Anterior cingulate cortex (tissue), 58 donors: ENCODE results near the gene AAMDC.
A peak's percentile ranks its signal among the peaks of the same experiment; 100 is the strongest.
"Not testable (repeated sequence)": the region's sequence is repeated elsewhere in the genome, so short reads cannot be mapped to it uniquely, and the experiment has no call there.

ENCODE experiments used
- DNase-seq, 58 donors: peaks; one replicate each; lab custom pipeline; 2025; lab: John Stamatoyannopoulos, UW

Gene AAMDC

DNA sequence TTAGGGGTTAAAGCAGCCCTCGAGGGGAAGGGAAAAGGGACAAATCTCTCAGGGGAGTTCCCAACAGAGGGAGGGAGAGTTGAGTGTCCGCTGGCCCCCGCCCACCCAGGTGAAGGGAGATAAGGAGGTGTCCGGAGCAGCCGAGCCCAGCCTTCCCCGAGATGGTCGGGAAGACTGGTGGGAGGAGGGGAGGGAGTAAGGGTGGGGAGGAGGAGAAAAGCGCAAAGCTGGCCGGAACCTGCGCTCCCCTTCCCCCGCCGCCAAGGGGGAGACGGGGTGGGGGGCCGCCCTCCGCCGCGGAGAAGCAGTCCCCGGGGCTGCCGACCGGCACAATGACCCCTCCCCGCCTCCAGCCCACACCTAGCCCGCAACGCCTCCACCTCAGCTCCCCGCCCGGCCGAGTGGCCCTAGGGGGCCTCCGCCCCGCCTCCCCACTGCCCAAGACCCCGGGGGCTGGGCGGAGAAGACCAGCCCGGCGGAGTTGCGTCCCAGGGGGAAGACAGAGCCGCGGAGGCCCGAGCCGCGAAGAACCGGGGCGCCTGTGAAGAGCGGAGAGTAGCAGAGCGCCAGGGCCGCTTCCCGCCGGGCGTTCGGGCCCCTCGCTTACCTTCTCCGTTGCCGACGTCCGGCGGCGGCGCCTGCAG lies 901 bp upstream of the AAMDC start:
- DNase-seq = peak in 46 of 58 donors; percentile 17 to 74 (median 45)

DNA sequence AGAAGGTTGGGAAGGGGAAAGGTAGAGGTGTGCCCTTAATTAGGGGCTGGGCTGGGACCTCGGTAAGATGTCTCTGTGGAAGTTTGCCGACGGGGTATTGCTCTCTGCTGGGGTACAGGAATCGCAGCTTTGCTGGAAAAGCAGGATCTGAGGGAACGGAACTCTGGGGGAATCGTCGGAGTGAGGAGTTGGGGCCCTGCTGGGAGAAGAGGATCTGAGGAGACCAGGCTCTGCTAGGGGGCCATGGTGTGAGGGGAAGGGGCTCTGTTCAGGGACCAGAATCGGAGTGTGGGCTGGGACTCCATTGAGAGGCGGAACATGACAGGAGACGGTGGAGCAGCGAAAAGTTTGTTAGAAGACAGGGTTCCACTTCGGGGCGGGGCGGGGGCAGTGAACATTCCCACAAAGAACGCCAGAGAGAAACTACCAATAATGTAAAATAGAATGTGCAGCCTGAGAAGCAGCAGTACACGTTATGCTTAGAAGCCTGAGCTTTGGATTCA lies 456 bp downstream of the AAMDC start:
- peak in 17 of 58 donors; percentile 3 to 62 (median 29) for DNase-seq

DNA sequence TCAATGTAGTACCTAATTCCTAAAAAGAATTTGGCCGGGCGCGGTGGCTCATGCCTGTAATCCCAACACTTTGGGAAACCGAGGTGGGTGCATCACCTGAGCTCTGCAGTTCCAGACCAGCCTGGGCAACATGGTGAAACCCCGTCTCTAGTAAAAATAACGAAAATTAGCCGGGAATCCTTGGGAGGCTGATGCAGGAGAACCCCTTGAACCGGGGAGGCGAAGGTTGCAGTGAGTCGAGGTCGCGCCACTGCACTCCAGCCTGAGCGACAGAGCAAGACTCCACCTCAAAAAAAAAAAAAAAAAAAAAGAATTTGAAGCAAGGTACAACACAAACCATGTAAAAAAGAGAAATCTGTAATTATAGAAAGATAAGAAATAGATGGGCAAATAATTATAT lies 1.2 kb downstream of the AAMDC start:
- not testable (repeated sequence) for DNase-seq

DNA sequence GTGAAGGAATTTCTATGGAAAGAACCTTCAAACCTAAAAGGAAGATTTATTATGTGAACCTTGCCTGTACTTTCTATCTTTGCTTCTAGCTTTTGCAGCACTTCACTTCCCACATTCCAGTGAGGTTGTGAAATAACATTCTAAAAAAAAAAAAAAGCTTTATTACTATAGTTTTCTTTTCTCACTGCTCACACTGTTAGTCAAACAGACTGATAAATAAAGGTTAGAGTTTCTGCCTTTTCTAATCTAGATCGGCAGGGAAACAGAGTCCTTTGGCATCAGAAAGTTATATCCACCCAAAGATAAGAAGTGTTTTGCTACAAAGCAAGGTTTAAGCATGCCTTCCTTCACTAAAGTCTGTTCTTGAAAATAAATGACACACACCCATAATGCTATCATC lies 2.8 kb downstream of the AAMDC start:
- DNase-seq = no peak

DNA sequence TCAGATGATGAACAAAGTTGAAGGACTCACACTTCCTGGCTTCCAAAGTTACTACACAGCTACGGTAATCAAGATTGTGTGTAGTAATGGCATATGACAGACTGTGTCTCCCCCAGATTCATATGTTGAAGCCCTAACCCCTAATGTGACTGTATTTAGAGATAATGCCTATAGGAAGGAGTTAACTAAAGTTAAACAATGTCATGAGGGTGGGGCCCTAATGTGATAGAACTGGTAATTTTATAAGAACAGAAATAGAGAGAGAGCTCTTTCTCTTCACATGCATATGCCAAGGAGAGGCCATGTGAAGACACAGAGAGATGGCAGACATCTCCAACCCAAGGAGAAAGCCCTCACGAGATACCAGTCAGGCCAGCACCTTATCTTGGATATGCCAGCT lies 8.0 kb downstream of the AAMDC start:
- DNase-seq = no peak

DNA sequence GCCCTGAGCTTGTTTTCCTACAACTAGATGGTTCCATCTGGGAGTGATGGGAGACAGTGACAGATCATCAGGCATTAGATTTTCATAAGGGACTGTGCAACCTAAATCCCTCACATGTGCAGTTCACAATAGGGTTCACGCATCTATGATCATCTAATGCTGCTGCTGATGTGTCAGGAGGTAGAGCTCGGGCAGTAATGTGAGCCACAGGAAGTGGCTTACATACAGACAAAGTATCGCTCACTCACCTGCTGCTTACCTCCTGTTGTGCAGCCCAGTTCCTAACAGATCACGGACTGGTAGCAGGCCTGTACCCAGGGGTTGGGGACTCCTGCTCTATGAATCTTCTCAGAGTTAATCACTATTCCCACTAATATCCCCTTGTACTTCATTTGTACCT lies 12.4 kb downstream of the AAMDC start:
- DNase-seq = no peak

DNA sequence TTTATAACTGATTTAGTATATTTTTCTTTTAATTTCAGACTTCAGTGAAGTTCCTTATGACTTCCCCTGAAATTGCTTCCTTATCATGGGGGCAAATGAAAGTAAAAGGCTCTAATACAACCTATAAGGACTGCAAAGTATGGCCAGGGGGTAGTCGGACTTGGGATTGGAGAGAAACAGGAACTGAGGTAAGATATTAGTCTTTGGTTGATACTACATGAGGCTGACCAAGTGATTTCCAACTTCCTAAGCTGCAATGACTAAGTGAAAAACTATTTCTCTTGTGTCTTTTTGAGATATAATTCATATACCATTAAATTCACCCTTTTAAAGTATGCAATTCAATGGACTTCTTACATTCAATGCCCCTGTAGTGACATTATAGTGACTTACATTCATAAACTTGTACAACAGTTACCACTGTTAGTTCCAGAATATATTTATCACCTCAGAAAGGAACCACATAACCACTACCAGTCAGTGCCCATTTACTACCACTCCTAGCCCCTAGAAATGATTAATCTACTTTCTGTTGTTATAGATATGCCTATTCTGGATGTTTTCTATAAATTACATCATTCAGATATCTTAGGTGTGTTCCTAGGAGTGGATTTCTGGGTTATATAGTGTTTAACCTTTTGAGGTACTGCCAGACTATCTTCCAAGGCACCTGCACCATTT lies 21.6 kb downstream of the AAMDC start:
- no peak for DNase-seq

DNA sequence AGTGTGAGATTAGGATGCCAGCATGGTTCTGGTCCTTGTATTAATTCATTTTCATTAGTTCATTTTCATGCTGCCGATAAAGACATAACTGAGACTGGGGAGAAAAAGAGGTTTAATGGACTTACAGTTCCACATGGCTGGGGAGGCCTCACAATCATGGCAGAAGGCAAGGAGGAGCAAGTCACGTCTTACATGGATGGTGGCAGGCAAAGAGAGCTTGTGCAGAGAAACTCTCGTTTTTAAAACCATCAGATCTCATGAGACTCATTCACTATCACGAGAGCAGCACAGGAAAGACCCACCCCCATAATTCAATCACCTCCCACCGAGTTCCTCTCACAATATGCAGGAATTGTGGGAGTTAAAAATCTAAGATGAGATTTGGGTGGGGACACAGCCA lies 22.8 kb downstream of the AAMDC start:
- DNase-seq = not testable (repeated sequence)

DNA sequence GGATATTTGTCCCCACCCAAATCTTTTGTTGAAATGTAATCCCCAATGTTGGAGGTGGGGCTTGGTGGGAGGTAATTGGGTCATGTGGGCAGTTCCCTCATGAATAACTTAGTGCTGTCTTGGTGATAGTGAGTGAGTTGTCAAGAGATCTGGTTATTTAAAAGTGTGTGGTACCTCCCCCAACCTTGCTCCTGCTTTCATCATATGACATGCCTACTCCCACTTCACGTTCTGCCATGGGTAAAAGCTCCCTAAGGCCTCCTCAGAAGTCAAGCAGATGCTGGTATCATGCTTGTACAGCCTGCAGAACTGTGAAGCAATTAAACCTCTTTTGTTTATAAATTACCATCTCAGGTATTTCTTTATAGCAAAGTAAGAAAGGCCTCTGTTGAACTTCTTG lies 30.6 kb downstream of the AAMDC start:
- DNase-seq = no peak

DNA sequence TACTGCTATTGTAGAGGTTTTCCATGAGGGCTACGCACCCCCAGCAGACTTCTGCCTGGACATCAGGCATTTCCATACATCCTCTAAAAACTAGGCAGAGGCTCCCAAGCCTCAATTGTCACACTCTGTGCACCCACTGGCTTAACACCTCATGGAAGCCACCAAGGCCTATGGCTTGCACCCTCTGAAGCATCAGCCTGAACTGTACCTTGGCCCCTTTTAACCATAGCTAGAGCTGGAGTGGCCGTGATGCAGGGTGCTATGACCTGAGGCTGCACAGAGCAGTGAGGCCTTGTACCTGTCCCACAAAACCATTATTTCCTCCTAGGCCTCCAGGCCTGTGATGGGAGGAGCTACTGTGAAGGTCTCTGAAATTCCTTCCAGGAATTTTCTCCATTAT lies 33.9 kb downstream of the AAMDC start:
- no peak for DNase-seq

DNA sequence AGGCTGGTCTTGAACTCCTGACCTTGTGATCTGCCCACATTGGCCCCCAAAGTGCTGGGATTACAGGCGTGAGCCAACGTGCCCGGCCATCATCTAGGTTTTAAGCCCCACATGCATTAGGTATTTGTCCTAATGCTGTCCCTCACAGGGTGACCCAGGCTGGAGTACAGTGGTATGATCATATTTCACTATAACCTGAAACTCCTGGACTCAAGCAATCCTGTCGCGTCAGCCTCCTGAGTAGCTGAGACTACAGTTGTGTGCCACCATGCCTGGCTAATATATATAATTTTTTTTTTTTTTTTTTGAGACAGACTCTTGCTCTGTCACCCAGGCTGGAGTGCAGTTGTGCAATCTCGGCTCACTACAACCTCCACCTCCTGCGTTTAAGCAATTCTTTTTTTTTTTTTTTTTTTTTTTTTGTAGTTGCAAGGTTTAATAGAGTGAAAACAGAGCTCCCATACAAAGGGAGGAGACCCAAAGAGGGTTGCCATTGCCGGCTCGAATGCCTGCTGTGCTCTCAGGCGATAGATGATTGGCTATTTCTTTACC lies 37.0 kb downstream of the AAMDC start:
- not testable (repeated sequence) for DNase-seq

DNA sequence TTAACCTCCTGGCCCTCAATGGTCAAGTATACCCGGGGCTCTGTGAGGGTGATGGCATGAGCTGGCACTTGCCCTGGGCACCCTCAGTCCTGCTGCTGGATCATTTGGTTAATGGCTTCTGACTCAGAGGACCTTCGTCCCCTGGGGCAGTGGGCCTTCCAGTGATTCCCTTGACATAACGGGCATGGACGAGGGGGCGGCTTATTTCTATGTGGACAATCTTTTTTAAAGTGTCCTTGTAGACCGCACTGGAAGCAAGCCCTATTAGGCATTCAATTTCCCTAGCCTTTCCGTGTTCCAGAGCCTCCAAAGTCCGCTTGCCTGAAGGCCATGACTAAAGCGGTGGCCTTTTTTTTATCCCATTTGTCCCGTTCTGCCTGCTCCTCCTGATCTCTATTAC lies 40.5 kb downstream of the AAMDC start:
- DNase-seq = not testable (repeated sequence)

DNA sequence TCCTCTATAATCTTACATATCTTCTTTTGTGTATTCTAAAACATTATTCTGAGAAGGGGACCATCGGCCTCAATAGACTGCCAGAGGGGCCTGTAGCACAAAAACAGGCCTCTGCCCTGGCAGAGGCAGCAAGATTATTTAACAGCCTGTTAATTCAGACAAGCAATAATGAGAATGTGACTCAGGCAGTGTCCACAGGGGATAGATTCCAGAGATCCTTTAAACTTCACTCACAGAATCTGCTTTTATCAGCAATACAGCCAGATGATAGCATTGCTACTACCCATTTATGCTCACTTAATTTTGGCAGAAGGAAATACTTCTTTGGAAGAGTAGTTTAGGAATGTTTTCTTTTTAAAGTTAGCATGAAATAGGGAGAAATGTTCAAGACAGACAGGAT lies 44.9 kb downstream of the AAMDC start:
- no peak for DNase-seq

DNA sequence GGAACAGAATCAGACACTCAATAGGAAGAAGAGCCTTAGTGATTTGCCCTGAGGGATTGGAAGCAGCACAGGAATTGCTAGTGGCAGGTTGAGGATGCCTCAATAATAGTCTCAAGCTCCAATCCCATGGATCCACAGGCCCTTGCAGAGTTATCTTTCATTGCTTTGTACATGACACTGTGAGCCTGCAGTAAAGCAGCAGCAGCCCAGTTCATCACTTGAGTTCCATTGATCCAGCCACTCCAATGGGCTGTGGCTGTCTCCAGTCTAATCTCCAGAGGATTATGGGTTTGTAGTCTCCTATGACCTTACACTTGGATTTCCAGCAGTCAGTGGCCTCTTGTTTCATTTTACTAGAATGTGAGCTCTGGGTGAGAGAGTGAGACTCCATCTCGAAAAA lies 45.4 kb downstream of the AAMDC start:
- DNase-seq = no peak

DNA sequence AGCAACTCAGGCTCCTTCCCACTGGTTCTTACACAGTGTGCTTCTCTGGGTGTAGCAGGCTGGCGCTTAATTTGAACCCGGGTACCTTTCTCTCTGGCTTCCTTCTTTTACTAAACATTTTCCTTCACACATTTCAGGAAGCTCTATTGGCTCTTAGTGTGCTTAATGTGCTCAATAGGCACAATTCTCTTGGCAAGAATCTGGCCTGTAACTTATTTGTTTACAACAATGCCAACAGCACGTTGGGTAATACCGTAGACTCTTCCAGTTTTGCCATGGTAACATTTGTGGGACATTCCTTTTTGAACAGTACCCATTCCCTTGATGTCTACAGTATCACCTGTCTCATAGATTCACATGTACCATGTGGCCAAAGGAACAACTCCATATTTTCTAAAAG lies 47.8 kb downstream of the AAMDC start:
- no peak for DNase-seq

DNA sequence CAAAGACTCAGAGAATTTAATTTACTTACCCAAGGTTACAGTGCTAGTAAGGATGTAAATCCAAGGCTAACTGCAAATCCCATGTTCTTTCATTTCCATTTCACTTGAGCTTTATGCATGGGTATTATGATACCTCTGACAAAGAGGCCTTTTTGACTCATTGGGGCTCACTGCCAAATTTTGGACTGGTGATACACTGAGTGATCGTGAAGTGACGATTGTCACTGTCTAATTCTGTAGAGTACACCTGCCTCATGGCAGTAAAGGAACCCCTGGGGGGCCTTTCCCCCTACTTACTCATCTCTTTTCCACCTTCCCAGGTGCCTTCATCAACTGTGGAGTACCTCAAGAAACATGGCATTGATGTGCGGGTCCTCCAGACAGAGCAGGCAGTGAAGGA lies 50.9 kb downstream of the AAMDC start:
- peak in 1 of 58 donors; percentile 4 for DNase-seq

DNA sequence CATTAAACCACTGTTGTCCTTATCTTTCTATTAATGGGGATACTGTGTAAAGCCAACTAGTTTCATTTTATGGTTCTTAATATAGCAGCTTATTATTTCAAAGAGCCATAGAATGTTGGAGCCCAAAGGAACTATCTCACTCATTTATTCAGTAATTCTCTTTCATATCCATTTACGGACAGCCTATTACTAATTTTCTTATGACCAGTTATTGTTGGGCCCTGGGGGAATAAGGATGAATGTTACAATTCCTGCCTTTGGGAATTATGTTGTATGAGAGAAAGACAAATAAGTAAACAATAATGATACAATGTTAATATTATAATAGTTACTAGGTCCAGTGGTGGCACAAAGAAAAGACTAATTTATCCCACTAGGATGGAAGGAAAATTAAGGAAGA lies 52.4 kb downstream of the AAMDC start:
- no peak for DNase-seq

DNA sequence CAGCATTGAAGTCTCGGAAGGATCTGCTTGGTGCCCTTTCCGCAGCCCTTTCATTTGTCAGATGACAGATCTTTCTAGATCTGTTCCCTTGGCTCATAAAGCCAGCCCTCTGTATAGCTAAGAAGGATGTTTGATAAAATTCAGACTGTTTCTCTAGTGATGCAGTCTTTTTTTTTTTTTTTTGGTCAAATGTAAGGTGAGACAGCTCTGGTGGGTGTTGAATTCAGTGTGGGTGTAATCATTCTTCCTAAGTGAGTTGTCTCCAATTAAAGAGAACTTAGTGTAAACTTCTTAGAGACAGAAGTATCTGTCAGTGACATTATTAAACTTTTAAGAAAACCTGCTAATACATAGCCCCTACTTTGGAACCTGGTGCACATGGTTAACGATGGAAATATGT lies 53.3 kb downstream of the AAMDC start:
- DNase-seq = no peak

DNA sequence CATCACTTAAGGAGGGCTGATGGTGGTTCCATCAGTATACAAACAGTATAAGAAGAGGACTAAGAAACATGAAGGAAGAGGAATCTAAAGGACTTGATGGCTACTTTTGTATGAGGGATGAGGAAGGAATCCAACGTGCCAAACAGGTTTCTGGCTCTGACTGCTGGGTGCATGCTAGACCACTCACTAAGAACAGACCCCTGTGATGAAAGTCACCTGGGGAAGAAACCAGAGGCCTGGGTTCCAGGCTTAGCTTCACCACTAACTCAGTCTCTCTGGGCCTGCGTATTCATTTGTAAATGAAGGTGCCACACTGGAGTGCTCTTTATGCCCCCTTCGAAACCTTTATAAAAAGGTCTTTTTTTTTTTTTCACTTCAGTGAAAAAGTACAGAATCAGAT lies 55.1 kb downstream of the AAMDC start:
- DNase-seq = no peak

DNA sequence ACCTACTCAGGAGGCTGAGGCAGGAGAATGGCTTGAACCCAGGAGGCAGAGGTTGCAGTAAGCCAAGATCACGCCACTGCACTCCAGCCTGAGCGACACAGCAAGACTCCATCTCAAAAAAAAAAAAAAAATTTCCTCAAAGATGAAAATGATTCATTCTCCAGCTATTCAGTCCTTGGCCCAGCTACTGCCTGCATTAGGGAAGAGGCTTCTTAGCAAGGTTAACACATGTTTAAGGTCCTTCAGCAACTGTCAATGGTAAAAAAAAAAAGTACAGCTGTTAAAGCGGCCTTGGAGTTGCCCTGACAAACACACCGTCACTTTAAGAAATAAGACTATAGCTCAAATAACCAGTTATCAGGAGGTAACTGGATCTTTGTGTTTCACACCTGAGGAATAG lies 57.3 kb downstream of the AAMDC start:
- not testable (repeated sequence) for DNase-seq

DNA sequence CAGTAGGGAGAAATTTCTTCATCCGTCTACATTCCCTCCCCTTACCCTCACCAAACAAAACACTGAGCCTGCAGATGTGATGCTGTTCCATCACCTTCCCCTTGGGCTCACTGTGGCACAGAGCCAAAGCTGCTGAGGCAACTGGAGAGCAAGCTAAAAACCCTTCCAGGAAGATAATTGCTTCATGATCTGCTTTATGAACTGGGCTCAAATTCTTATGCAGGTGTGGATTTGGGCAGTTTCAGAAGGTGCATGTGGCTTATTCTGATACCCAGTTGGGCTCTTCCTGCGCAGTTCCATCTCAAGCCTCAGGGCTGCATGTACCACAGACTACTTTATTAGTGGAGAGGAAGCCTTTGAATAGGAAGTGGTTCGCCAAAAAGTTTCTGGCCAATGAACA lies 58.3 kb downstream of the AAMDC start:
- peak in 1 of 58 donors; percentile 2 for DNase-seq

DNA sequence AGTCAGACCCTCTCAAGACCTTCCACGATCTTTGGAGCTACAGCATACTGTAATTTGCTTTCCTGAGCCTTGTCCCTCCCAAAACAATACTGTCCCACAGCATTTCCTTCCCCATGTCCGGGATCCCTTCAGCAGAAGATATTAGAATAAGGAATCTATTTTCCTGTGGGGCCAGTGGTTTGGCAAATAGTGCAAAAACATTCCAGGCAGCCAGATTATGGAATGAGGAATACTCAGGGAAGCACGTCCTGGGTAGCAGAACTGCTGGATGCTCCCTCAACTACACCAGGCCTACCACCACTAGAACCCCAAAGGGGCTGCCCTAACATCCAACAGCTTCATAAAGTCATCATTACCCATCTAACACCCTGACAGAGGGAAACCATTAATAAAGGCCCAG lies 61.5 kb downstream of the AAMDC start:
- no peak for DNase-seq
